Testis (tissue), 2 donors: ENCODE results near the gene RAD51C.

ENCODE experiments used
- CTCF ChIP-seq, 3 experiments: fragments of 450-650 bp in 2 of 3; fragments of 200-600 bp in 1 of 3; sonication (generic) in 1 of 3; IDR thresholded peaks; one replicate each; pipeline ENCODE4 v1.5.1; 2016 to 2019; ENCODE audit warnings: antibody characterized with exemption in 3 of 3, mild to moderate bottlenecking in 2 of 3, moderate library complexity in 1 of 3
- POLR2A ChIP-seq: fragments of 450-650 bp; IDR thresholded peaks from one replicate; pipeline ENCODE4 v1.6.1; 2017; ENCODE audit warnings: antibody characterized with exemption, mild to moderate bottlenecking, moderate library complexity

DNA sequence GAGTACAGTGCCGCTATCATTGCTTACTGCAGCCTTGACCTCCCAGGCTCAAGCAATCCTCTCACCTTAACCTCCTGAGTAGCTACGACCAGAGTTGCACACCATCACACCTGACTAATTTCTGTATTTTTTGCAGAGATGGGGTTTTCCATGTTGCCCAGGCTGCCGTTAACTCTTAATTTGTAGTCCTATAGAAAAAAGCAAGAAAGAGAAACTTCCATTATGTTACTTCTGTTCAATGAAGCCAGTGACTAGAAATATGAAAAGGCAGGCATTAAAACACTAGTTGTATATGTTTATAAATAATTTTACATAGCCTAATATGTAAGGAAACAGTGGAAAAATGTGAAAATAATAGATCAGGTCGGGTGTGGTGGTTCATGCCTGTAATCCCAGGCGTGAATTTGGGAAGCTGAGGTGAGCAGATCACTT lies 9.7 kb downstream of the RAD51C start:
- TF ChIP-seq CTCF (IDR thresholded peaks at IDR 0.05) (no peak), POLR2A (no peak)
